HG02884 (cell line): ENCODE data around the gene HS3ST2.
"Not testable (repeated sequence)": the region's sequence is repeated elsewhere in the genome, so short reads cannot be mapped to it uniquely, and the experiment has no call there.

ENCODE experiments used
- ATAC-seq: cut with Tn5 transposase; IDR thresholded peaks from one replicate; pipeline ENCODE4 v1.9.1; 2021; ENCODE audit warnings: mild to moderate bottlenecking, moderate library complexity; ENCODE audit not compliant: unreplicated experiment

The HS3ST2 gene

DNA sequence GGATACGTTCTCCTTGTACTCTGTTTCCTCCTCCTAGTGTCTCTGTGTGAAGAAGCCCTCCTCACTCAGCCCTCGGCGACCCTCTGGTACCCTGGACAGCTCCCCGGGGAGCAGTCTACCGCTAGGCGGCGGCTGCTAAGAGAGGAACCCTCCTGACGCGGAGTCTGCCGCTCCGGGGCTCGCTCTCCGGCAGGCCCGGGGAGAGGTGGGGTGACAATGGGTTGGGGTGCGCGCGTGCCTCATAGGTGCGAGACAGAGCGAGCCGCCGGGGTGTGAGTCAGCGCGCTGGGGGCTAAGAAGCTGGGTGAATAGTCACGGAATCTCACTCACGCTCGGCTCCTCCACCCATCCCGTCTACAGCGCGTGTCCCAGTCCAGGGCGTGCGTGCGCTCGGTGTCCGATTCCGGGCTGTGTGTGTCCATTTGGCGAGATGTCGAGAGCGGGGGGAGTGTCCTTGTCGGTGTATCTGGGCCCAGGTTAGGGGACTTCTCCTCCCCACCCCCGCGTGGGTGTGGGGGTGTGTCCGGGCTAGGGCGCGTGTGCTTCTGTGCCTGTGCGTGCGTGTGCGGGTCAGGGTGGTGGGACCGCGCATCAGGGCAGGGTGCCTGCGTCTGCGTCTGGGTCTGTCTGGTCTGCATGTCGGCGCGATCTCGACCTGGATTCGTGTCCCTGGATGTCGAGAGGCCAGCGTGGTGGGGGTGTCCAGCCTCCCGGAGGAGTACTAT lies 577 bp upstream of the HS3ST2 start:
- ATAC-seq, result no peak

DNA sequence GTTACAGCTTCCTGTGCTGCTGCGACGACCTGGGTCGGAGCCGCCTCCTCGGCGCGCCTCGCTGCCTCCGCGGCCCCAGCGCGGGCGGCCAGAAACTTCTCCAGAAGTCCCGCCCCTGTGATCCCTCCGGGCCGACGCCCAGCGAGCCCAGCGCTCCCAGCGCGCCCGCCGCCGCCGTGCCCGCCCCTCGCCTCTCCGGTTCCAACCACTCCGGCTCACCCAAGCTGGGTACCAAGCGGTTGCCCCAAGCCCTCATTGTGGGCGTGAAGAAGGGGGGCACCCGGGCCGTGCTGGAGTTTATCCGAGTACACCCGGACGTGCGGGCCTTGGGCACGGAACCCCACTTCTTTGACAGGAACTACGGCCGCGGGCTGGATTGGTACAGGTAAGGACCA lies 746 bp downstream of the HS3ST2 start:
- ATAC-seq, result no peak

DNA sequence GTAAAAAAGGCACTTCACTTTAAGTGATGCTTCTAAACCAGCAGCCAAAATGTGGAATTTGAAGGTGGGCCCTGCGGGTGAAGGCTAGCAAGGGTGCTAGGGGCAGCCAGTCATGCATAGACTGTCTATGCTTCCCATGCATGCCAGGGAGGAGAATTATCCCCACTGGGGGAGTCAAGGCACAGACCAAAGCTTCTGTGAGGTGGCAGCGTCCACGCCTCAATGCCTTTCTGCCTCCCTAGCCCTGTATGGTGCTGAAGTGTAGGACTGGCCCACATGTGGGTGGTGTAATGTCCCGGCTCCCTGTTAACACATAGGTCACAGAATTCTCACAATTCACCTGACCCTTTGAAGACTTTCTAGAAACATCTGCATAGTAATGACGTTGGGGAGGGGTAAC lies 1.9 kb downstream of the HS3ST2 start:
- ATAC-seq, result no peak

DNA sequence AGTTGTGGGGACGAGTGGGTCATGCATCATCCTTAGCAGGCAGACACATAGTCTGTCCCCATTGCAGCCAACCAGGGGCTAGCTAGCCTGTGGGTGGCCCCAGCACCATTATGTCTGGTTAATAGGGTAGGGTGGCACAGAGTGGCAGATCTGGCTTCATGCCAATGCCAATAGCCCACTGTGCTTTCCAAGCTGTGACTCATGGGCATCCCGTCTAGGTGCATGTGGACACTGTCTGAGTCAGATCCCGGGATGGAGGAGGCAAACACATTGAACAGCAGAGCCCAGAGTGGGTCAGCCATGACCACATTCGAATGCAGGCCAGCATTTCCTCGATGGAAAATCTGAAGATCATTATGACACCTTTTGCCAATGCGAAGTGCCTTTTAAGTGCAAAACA lies 2.5 kb downstream of the HS3ST2 start:
- no peak for ATAC-seq

DNA sequence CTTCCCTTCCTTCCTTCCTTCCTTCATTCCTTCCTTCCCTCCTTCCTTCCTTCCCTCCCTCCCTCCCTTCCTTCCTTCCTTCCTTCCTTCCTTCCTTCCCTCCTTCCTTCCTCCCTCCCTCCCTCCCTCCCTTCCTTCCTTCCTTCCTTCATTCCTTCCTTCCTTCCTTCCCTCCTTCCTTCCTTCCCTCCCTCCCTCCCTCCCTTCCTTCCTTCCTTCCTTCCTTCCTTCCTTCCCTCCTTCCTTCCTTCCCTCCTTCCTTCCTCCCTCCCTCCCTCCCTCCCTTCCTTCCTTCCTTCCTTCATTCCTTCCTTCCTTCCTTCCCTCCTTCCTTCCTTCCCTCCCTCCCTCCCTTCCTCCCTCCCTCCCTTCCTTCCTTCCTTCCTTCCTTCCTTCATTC lies 4.8 kb downstream of the HS3ST2 start:
- ATAC-seq, result not testable (repeated sequence)

DNA sequence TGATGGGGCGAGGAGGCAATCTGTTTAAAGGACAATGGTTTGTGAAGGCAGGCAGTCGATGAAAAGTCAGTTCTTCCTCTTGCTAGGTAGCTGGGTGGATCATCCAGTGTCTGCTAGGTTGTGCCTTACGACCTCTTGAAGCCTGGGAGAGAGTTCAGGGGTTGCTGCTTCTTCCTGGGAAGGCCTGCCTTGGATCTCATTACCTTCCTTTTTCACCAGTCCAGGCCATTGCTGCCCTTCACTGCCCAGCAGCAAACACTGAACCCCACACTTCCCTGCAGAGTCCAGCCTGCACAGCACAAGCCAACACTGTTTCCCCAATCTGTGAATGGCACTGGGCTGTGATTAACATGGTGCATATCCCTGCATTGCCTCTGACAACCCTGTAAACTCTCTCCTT lies 24.7 kb downstream of the HS3ST2 start:
- ATAC-seq, result no peak

DNA sequence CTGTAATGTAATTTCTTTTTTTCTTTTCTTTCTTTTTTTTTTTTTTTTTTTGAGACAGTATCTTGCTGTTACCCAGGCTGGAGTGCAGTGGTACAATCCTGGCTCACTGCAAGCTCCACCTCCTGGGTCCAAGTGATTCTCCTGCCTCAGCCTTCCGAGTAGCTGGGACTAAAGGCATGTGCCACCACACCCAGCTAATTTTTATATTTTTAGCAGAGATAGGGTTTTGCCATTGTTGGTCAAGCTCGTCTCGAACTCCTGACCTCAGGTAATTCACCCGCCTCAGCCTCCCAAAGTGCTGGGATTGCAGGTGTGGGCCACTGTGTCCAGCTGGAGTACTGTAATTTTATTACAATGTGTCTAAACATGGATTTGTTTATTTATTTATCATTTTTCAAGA lies 28.1 kb downstream of the HS3ST2 start:
- ATAC-seq, result not testable (repeated sequence)

DNA sequence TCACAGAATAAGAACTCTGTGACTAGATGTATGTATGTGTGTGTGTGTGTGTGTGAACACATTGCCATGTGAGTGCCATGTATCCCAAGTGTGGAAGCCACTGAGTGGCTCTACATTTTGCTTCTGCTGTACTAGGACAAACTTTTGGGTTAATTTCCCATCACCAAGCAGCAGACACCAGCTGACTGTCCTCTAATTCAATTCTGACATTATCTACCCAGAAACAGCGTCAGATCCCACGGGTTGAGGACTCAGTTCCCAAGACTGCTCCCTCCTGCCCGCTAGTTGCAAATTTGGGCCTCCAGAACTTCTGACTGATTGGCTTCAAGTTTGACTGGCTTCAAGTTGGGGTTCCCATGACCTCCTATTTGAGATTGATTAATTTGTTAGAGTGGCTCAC lies 29.2 kb downstream of the HS3ST2 start:
- no peak for ATAC-seq

DNA sequence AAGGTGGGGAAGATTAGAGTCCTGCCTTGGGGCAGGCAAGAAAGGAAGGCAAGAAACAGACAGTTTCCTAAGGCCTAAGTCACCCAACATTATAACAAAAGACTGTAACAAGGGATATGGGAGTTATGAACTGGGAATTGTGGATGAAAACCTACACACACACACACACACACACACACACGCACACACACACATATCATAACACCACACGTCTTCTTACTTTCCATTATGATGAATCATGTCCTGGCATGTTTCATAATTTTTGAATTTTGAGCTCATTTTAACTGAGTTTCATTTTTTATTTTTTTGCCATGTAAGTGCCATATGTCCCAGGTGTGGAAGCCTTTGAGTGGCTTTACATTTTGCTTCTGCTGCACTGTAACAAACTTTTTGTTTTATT lies 29.9 kb downstream of the HS3ST2 start:
- no peak for ATAC-seq

DNA sequence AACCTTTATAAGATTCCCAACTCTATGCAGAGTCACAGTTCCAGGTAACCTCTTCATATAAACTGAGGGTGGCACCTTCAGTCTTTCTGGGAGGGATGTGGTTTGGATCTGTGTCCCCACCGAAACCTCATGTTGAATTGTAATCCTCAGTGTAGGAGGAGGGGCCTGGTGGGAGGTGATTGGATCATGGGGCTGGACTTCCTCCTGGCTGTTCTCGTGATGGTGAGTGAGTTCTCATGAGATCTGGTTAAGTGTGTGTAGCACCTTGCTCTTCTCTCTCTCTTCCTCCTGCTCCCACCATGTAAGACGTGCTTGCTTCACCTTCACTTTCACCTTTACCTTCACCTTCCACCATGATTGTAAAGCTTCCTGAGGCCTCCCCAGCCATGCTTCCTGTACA lies 30.5 kb downstream of the HS3ST2 start:
- ATAC-seq, result no peak

DNA sequence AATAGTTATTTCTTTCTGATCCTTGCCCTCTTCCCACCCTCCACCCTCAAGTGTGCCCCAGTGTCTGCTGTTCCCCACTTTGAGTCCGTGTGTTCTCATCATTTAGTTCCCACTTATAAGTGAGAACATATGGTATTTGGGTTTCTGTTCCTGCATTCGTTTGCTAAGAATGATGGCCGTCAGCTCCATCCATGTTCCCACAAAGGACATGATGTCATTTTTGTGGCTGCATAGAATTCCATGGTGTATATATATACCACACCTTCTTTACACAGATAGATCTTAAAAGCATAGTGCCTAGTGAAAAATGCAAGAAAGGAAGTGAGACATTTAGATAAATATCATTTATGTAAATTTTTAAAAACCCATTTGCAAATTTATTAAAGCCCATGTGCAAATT lies 33.1 kb downstream of the HS3ST2 start:
- ATAC-seq, result no peak

DNA sequence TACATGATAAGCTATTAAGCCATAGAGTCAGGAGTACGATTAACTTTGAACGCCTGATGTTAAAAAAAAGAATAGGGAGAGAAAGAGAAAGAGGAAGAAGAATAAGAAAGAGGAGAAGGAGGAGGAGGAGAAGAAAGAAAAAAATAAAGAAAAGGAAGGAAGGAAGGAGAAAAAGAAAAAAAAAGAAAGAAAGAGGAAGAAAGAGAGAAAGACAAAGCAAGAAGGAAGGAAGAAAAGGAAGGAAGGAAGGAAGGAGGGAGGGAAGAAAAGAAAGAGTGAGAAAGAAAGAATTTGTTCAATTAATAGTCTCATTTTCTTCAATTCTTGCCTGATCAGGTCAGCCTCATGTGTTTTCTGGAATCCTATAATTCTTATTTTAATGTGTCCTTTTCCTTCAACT lies 33.7 kb downstream of the HS3ST2 start:
- no peak for ATAC-seq

DNA sequence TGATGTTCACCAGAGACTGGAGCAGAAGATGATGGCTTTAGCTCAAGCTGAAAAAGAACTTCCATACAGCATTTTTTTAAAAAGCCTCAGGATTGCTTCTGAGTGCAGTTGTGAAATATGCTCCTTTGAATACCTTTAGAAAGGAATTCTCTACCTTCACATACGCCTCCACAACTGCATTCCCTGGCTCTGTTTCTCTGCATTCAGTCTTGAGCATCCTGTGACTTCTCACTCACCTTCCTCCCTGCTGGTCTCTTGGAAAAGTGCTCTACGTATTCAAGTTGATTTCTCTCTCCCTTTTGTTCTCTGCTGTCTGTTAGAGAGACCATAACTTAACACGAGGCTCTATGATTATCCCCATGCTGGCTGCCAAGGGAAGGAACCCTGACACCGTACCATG lies 34.5 kb downstream of the HS3ST2 start:
- no peak for ATAC-seq

DNA sequence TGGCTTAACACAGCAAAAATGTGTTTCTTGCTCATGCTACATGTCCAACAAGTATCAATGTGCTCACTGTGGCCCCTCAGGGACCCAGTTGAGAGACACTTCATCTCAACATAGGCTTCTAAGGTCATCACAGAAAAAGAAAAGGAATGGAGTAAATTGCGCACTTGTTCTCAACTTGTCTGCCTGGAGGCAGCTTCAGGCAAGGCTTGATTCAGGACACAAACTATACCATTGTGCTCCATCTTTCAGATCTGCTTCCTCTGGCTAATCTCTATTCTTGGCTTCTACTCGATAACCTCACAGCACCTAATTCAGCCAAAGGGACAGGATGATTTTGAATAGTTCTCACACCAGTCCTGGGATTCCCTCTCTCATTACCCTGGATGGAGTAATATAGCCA lies 35.6 kb downstream of the HS3ST2 start:
- ATAC-seq, result no peak

DNA sequence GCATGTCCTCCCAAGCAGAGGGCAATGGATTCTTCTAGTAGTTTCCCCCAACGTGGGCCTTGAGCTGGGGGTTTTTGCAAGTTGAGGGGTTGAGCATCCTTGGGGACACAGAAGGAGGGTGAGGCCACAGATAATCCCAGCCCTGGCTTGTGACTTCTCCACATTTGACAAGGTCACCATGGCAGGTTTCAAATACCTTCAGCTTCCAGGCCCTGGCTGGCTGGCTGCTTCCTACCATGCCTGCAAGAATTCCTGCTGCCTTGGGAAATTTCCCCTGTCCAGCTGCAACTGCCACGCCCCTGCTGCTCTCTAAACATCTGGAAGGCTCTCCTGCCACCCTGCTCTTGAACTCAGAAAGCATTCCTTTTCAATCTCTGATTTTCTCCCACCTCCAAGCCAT lies 41.3 kb downstream of the HS3ST2 start:
- ATAC-seq, result no peak

DNA sequence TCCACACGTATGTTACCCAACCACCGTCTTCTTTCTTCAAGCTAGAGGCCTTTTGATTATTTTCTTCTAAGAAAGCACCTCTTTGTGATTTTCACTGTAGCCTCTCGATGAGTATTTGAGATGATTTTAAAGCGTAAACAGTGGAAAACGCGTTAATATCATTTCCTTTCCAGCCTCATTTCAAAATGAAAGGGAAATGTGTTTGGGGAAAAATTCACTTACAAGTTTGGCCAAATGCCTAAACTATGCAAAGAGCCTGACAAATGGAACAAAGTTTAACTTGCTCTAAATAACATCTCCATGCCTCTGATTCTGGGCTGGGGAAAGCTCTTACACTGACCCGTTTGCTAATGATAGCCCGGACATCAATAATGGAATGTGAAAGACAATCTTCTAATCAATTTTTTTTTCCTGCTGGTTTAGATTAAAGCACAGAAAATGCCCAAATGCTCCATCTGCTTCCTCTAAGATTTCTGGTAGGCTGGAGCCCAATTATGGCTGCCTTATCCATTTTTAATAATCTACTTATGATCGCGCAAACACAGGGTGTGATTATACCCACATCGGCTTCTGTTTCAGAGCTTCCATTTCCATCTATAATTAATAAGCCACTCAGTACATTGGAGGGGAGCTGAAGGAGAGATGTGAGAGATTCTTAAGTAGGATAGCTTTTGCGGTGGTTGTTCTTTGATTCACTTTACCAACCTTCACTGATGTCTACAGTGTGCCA lies 43.5 kb downstream of the HS3ST2 start:
- ATAC-seq, result no peak

DNA sequence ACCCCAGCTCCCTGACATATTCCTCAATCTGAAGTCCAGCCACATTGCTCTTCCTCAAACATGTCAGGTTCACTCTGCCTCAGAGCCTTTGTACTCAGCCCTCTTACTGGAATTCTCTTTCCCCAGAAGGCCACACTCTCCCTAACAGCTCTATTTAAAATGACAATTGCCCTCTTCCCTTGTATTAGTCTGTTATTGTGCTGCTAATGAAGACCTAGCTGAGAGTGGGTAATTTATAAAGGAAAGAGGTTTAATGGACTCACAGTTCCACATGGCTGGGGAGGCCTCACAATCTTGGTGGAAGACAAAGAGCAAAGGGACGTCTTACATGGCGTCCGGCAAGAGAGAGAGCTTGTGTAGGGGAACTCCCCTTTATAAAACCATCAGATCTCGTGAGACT lies 46.0 kb downstream of the HS3ST2 start:
- ATAC-seq, result no peak

DNA sequence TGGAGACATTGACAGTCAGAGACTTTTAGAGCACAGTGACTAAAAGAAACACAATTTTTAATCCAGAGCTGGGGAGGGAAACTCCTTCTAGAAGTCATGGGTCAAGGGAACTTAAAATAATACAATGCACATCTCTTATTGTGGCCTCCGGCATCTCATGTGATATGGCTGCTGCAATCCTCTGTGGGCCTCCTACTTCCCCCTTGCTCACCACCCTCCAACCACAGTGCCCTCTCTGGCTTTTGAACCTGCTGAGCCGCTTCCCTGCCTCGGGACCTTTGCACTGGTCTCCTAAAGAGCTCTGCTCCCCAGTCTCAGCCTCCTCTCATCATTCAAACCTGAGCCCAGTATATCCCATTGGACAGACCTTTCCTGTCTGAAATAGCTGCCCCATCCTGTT lies 47.6 kb downstream of the HS3ST2 start:
- no peak for ATAC-seq

DNA sequence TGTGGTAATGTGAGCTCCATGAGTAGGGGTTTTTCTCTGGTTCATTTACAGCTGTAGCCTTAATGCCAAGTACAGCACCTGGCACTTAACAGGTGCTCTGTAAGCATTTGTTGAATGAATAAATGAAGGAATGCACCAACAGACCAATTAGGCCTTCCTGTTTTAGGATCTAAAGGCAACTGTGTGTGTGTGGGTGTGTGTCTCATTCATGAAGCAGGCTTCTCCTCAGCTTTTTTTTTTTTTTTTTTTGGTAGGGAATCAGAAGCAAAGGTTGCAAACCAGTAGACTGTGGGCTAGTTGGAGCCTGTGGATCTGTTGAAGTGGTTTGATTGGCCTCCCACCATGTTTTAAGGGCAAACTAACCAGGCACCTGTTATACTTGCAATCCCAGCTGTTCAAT lies 48.1 kb downstream of the HS3ST2 start:
- ATAC-seq, result no peak

DNA sequence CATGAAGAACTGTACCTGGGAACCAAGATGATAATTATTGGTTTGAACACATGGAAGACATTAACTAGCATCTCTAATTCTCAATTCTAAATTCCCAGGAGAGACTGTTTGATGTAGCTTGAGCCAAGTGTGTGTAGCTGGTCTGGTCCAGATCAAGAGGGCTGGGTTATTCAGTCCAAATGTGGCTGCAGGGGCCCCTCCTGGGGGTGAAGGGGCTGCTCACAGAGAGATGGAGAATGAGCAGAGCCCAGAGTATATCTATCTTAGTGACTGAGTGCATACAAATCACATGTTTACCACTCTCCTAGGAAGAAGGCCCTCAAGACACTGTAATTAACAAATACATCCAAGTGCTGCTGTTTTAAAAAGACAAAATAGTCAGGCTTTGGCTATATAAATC lies 50.4 kb downstream of the HS3ST2 start:
- no peak for ATAC-seq

DNA sequence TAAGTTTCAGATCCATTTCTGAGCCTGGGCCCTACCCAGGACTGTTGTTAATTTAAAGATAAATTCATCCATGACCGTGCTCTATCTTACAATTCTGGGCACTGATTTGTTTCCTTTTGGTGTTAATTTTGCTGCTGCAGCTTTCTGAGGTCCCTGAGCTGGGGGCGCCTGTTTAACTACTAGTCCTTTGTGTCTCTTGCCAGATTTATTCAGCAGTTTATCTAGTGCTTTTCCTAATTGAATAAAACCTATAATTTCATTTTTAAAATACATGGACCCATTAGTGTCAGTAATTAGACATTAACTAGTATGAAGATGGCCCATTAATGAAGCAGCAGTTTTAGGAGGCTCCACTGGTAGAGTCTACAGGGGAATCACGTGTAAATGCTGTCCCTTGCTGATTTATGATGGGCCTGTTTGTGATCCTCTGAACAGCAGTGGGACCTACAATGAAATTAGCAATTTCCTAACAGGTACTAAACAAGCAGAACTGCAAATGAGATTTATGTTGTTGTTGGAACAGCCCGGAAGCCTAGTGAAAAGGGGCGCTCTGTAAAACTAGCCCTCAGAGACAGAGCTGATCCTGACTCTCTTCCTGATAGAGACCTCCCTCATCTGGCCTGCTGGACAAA lies 54.7 kb downstream of the HS3ST2 start:
- no peak for ATAC-seq

DNA sequence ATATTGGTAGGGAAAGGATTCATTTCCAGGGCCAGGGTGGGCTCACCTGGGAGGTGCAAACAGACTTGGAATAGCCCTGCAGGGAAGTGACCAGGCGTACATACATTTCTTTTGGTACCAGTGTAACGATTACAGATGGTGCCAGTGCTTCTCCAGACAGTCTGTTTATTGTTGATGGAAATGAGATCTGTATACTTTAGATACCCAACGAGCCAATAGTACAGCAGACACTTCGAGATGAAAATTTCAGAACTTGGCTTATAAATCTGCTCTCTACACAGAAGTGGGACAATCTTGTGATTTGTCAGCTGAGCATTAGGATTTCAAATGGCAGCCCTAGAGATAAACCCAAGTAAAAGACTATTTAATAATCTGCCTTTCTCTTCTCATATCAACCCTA lies 57.9 kb downstream of the HS3ST2 start:
- no peak for ATAC-seq
